Measurements from ENCODE around the gene NHSL1. TPM values are rescaled to one million over a fixed set of nuclear protein-coding genes. Genes with fewer than 3 reads are reported as not detected.

NHSL1 gene
- total and polyA plus RNA-seq, 2 donors (not counting 3 experiments of a cell fraction or from before 2014, with no cell fraction given) = 24.8 to 55.0 TPM

DNA sequence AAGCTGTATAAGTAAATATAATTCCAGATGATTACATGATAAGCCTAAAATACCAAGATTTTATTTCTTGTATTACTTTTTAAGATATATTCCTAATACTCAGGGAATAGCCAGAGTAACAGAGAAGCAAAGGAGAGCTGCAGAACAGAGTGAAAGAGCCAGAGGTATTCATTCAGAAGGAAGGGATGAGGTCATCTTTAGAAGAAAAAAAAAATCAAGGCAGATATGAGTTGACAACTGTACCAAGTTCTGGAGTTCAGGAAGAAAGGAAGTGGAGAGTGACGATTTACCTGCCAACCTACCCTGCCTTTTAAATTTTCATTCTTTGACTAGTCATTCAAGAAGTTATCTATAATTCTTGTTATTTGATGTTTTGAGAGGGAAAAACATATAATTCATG is 28.8 kb upstream of the NHSL1 start:
- Histone ChIP-seq H4K20me1 (replicated peaks; ENCODE audit: control insufficient read depth, extremely low read depth, insufficient read depth, low read length) (peaks cover 6% of the 10 kb centered on the region), H3K4me2 (ENCODE audit: insufficient read depth, low read length) (no peak overlapping the region), H3K9ac (replicated peaks; ENCODE audit: extremely low read depth, insufficient read depth, low read length) (no peak overlapping the region), H3K27ac (ENCODE audit: insufficient read depth, low read depth, low read length) (no peak overlapping the region), H3K4me3 (replicated peaks in 1 of 3; ENCODE audit: insufficient read depth in 1 of 3, low read depth in 1 of 3, low read length in 3 of 3) (no peak overlapping the region), H3K9me3 (replicated peaks; ENCODE audit: control insufficient read depth, insufficient read depth, low read length) (no peaks in the 10 kb centered on the region), H3K4me1 (ENCODE audit: control insufficient read depth, extremely low read depth, insufficient read depth, low read length) (peaks cover 15% of the 10 kb centered on the region), H3K36me3 (ENCODE audit: control insufficient read depth in 2 of 2, extremely low read depth in 1 of 2, insufficient read depth in 2 of 2, low read length in 2 of 2) (no peaks in the 10 kb centered on the region), H3K79me2 (ENCODE audit: control insufficient read depth, insufficient read depth, low read length) (peaks cover 84% of the 10 kb centered on the region), H3K9me1 (replicated peaks; ENCODE audit: control insufficient read depth, extremely low read depth, insufficient read depth, low read length) (no peaks in the 10 kb centered on the region), H2AFZ (ENCODE audit: low read depth, low read length) (no peak overlapping the region), H3K27me3 (ENCODE audit: control insufficient read depth in 2 of 2, insufficient read depth in 2 of 2, low read length in 2 of 2) (no peaks in the 10 kb centered on the region)
- TF ChIP-seq, protein P1, sequence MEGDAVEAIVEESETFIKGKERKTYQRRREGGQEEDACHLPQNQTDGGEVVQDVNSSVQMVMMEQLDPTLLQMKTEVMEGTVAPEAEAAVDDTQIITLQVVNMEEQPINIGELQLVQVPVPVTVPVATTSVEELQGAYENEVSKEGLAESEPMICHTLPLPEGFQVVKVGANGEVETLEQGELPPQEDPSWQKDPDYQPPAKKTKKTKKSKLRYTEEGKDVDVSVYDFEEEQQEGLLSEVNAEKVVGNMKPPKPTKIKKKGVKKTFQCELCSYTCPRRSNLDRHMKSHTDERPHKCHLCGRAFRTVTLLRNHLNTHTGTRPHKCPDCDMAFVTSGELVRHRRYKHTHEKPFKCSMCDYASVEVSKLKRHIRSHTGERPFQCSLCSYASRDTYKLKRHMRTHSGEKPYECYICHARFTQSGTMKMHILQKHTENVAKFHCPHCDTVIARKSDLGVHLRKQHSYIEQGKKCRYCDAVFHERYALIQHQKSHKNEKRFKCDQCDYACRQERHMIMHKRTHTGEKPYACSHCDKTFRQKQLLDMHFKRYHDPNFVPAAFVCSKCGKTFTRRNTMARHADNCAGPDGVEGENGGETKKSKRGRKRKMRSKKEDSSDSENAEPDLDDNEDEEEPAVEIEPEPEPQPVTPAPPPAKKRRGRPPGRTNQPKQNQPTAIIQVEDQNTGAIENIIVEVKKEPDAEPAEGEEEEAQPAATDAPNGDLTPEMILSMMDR (IDR thresholded peaks at IDR 0.05; ENCODE audit: extremely low read depth in 1 of 2, insufficient read depth in 1 of 2, low read depth in 1 of 2, low read length in 2 of 2) = no peak
- peak; percentile 31 for TF ChIP-seq JUN (IDR thresholded peaks at IDR 0.05; ENCODE audit: borderline replicate concordance, insufficient read depth, insufficient read length, low read depth)
- dilution Hi-C loops (cut with MboI; ENCODE audit: extremely low pct_ligation_motif_present, low sequenced_read_pairs) = no loop called here
- intact Hi-C loops (cut with micrococcal nuclease) = no loop called here
- FAIRE-seq = peak; percentile 42
- CTCF ChIA-PET = interaction anchor here (0.9 to 1.6 kb wide), 6 partner anchors 10 to 412 kb away, joined by 3 to 7 read pairs (median 4); no protein-coding TSS in a partner anchor
- no peak for DNase-seq (ENCODE audit: low read depth, low spot score)
- POLR2A ChIA-PET = no interaction called here
- BruUV-seq (replicated peaks) = no TSS peak

DNA sequence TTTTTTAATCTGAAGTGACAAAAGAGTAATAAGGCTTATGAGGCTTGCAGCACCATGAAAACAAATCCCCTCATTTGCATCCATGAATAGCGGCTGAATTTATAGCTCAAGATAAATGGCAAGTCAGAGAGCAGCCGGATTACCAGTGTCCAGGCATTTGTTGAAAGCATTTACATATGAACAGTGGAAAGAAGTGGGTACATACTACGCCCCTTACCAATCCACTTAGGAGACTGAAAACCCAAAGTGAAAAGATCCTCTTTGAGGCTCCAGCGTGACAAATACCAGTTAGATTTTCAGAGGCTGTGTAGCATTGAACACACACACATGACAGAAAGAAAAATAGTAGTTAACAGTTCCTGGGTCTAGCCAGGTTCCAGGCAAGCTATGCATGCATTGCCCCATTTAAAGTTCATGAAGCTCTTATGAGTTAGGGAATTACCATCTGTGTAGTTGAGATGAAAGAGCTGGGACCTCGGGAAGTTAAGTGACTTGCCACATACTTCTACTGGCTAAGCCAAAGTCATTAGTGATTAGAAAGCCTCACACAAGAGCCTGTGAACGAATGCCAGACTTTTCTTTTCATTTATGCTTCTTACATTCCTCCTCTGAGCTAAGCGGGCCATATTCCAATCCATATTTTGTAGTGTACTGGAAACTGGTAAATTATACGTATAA is 28.3 kb upstream of the NHSL1 start:
- dilution Hi-C loops (cut with MboI; ENCODE audit: extremely low pct_ligation_motif_present, low sequenced_read_pairs) (no loop called here), intact Hi-C loops (cut with micrococcal nuclease) (no loop called here)
- H3K4me2 ChIP-seq (ENCODE audit: insufficient read depth, low read length) = no peak overlapping the region
- ChIA-PET CTCF (interaction anchor here (0.9 to 1.6 kb wide), 6 partner anchors 10 to 411 kb away, joined by 3 to 7 read pairs (median 4); no protein-coding TSS in a partner anchor), POLR2A (no interaction called here)
- no TSS peak for BruUV-seq (replicated peaks)
- H3K9me1 ChIP-seq (replicated peaks; ENCODE audit: control insufficient read depth, extremely low read depth, insufficient read depth, low read length) = no peaks in the 10 kb centered on the region
- no peak overlapping the region for H2AFZ ChIP-seq (ENCODE audit: low read depth, low read length)
- no peaks in the 10 kb centered on the region for H3K9me3 ChIP-seq (replicated peaks; ENCODE audit: control insufficient read depth, insufficient read depth, low read length)
- DNase-seq (ENCODE audit: low read depth, low spot score) = no peak
- peaks cover 16% of the 10 kb centered on the region for H3K4me1 ChIP-seq (ENCODE audit: control insufficient read depth, extremely low read depth, insufficient read depth, low read length)
- FAIRE-seq = no peak
- no peaks in the 10 kb centered on the region for H3K36me3 ChIP-seq (ENCODE audit: control insufficient read depth in 2 of 2, extremely low read depth in 1 of 2, insufficient read depth in 2 of 2, low read length in 2 of 2)
- no peak overlapping the region for H3K27ac ChIP-seq (ENCODE audit: insufficient read depth, low read depth, low read length)
- H3K9ac ChIP-seq (replicated peaks; ENCODE audit: extremely low read depth, insufficient read depth, low read length) = no peak overlapping the region
- no peaks in the 10 kb centered on the region for H3K27me3 ChIP-seq (ENCODE audit: control insufficient read depth in 2 of 2, insufficient read depth in 2 of 2, low read length in 2 of 2)
- H4K20me1 ChIP-seq (replicated peaks; ENCODE audit: control insufficient read depth, extremely low read depth, insufficient read depth, low read length) = peaks cover 6% of the 10 kb centered on the region
- H3K4me3 ChIP-seq (replicated peaks in 1 of 3; ENCODE audit: insufficient read depth in 1 of 3, low read depth in 1 of 3, low read length in 3 of 3) = no peak overlapping the region
- H3K79me2 ChIP-seq (ENCODE audit: control insufficient read depth, insufficient read depth, low read length) = peaks cover 85% of the 10 kb centered on the region
- no peak for TF ChIP-seq FOS (IDR thresholded peaks at IDR 0.05; ENCODE audit: borderline replicate concordance, insufficient read depth, low read length)
- TF ChIP-seq MYC (IDR thresholded peaks at IDR 0.05; ENCODE audit: low read depth, low read length) = no peak
- no peak for TF ChIP-seq GATA2 (IDR thresholded peaks at IDR 0.05; ENCODE audit: insufficient read depth, insufficient read length, low read depth, low read length)
- TF ChIP-seq, protein P2, sequence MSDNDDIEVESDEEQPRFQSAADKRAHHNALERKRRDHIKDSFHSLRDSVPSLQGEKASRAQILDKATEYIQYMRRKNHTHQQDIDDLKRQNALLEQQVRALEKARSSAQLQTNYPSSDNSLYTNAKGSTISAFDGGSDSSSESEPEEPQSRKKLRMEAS (IDR thresholded peaks at IDR 0.05; ENCODE audit: insufficient read depth, insufficient read length) = no peak
- TF ChIP-seq EZH2 (IDR thresholded peaks at IDR 0.05; ENCODE audit: borderline replicate concordance, low read depth, low read length, severe bottlenecking) = no peak
- TF ChIP-seq JUN (IDR thresholded peaks at IDR 0.05; ENCODE audit: borderline replicate concordance, insufficient read depth, insufficient read length, low read depth) = no peak
- TF ChIP-seq POLR2AphosphoS5 (IDR thresholded peaks at IDR 0.05; ENCODE audit: insufficient read depth, low read depth, low read length) = no peak
- no peak for TF ChIP-seq POLR2A (IDR thresholded peaks at IDR 0.05; ENCODE audit: low read depth, low read length)
- TF ChIP-seq, protein P1 (IDR thresholded peaks at IDR 0.05; ENCODE audit: extremely low read depth in 1 of 2, insufficient read depth in 1 of 2, low read depth in 1 of 2, low read length in 2 of 2) = no peak

All from endothelial cell of umbilical vein (primary cell).